Esophagus squamous epithelium (tissue), 5 donors: ENCODE data around the gene RNF213. TPM values are rescaled to one million over a fixed set of nuclear protein-coding genes. Genes with fewer than 3 reads are reported as not detected.

Experiments
- DNase-seq: peaks from one replicate; lab custom pipeline; 2025; lab: John Stamatoyannopoulos, UW
- H3K27ac ChIP-seq, 4 donors: fragments of 200-600 bp; sonication (generic); one replicate each; pipeline ENCODE4 v1.5.1; 2016 to 2019; ENCODE audit warnings: mild to moderate bottlenecking in 1 of 4
- H3K27me3 ChIP-seq, 4 donors: fragments of 200-600 bp; sonication (generic); 1 replicate in 3 of 4; 2 replicates in 1 of 4; pipeline versions ENCODE4 v1.5.1 to v1.6.0; 2017 to 2021; ENCODE audit warnings: antibody characterized with exemption in 1 of 4
- H3K36me3 ChIP-seq, 3 donors: fragments of 200-600 bp; sonication (generic); one replicate each; pipeline ENCODE4 v1.5.1; 2016 to 2019
- H3K4me1 ChIP-seq, 3 donors: fragments of 200-600 bp; sonication (generic); one replicate each; pipeline ENCODE4 v1.5.1; 2017 to 2019
- H3K4me3 ChIP-seq, 4 donors: fragments of 200-600 bp; sonication (generic); 1 replicate in 3 of 4; 2 replicates in 1 of 4; pipeline ENCODE4 v1.5.1; 2016 to 2019; ENCODE audit warnings: mild to moderate bottlenecking in 2 of 4, moderate library complexity in 1 of 4
- H3K9me3 ChIP-seq, 3 donors: fragments of 200-600 bp; sonication (generic); one replicate each; pipeline ENCODE4 v1.5.1; 2016 to 2019
- CTCF ChIP-seq, 6 experiments: fragments of 450-650 bp in 4 of 6; fragments of 200-600 bp in 2 of 6; sonication (generic) in 2 of 6; IDR thresholded peaks; one replicate each; pipeline ENCODE4 v1.5.1; 2016 to 2019; ENCODE audit warnings: antibody characterized with exemption in 6 of 6, mild to moderate bottlenecking in 4 of 6, moderate library complexity in 4 of 6
- POLR2A ChIP-seq, 4 donors: fragments of 450-650 bp; IDR thresholded peaks; one replicate each; pipeline ENCODE4 v1.6.1; 2017; ENCODE audit warnings: antibody characterized with exemption in 4 of 4, mild to moderate bottlenecking in 4 of 4, moderate library complexity in 3 of 4
- WGBS, 2 donors: methylation state at CpG; one replicate each; pipeline ENCODE4 v1.1.5; 2018; 5-methylcytosine and 5-hydroxymethylcytosine counted together
- intact Hi-C: fragments of 100-400 bp; cut with DNase I; formaldehyde crosslinking; loops from one replicate; pipeline ENCODE4 v1.15.0; 2022
- total RNA-seq, 4 donors: library from RNA; depleted of rRNA; stranded (reverse); fragments of >200 nt; gene quantifications; one replicate each; pipeline ENCODE4 v1.1.0, GENCODE V29; 2016
- donor health status: DM: yes; HTN: yes; CAD: no.

Gene RNF213
- total RNA-seq, 4 donors from 2014 or later = 56.1 to 67.9 (median 60.9) TPM

- whole genome bisulfite sequencing, 2 donors = 84 to 94% methylated on average over 2 to 7 of the region's 9 CpGs
- H3K4me1 ChIP-seq = no peaks in the 10 kb centered on the region
- no peaks in the 10 kb centered on the region for H3K9me3 ChIP-seq
- DNase-seq = no peak
- intact Hi-C loops = no loop called here
- H3K4me3 ChIP-seq = no peak overlapping the region
- H3K27ac ChIP-seq = no peak overlapping the region
- H3K36me3 ChIP-seq = peaks cover 22 to 88% (median 46%) of the 10 kb centered on the region in 3 donors
- H3K27me3 ChIP-seq = no peaks in the 10 kb centered on the region
- TF ChIP-seq POLR2A (IDR thresholded peaks at IDR 0.05) = no peak
- TF ChIP-seq CTCF (IDR thresholded peaks at IDR 0.05) = no peak
Measured at GRCh38 chr17:80287038-80287437, 26.4 kb downstream of the RNF213 start.

- no peak overlapping the region for H3K27ac ChIP-seq
Measured at GRCh38 chr17:80287806-80288567, 27.3 kb downstream of the RNF213 start.

GRCh38 chr17:80289616-80290015 is 29.0 kb downstream of the RNF213 start:
- Histone ChIP-seq H3K27me3 (no peaks in the 10 kb centered on the region), H3K27ac (no peak overlapping the region), H3K4me1 (no peaks in the 10 kb centered on the region), H3K36me3 (peaks cover 23 to 96% (median 67%) of the 10 kb centered on the region in 3 donors), H3K9me3 (no peaks in the 10 kb centered on the region), H3K4me3 (no peak overlapping the region)
- intact Hi-C loops = no loop called here
- WGBS, 2 donors = 60 to 74% methylated on average over 6 of the region's 6 CpGs
- TF ChIP-seq POLR2A (IDR thresholded peaks at IDR 0.05) = no peak
- no peak for DNase-seq

More at GRCh38 chr17:80287806-80288567, 27.3 kb downstream of the RNF213 start:
- peaks cover 22 to 96% (median 53%) of the 10 kb centered on the region in 3 donors for H3K36me3 ChIP-seq
- DNase-seq = no peak
- no peaks in the 10 kb centered on the region for H3K27me3 ChIP-seq
- no peaks in the 10 kb centered on the region for H3K9me3 ChIP-seq
- intact Hi-C loops = no loop called here
- WGBS, 2 donors = 59 to 70% methylated on average over 3 to 10 of the region's 22 CpGs
- no peak overlapping the region for H3K4me3 ChIP-seq
- TF ChIP-seq POLR2A (IDR thresholded peaks at IDR 0.05) = no peak
- no peak for TF ChIP-seq CTCF (IDR thresholded peaks at IDR 0.05)
- no peaks in the 10 kb centered on the region for H3K4me1 ChIP-seq

- no peak for TF ChIP-seq POLR2A (IDR thresholded peaks at IDR 0.05)
- TF ChIP-seq CTCF (IDR thresholded peaks at IDR 0.05) = no peak
- peaks cover 29 to 96% (median 72%) of the 10 kb centered on the region in 3 donors for H3K36me3 ChIP-seq
- no peak for DNase-seq
- intact Hi-C loops = no loop called here
- H3K4me3 ChIP-seq = no peak overlapping the region
- H3K4me1 ChIP-seq = no peaks in the 10 kb centered on the region
- 89 to 90% methylated on average over 18 to 25 of the region's 25 CpGs for WGBS, 2 donors
- H3K27ac ChIP-seq = no peak overlapping the region
- no peaks in the 10 kb centered on the region for H3K9me3 ChIP-seq
- no peaks in the 10 kb centered on the region for H3K27me3 ChIP-seq
Measured at GRCh38 chr17:80290156-80290555, 29.5 kb downstream of the RNF213 start.

- TF ChIP-seq CTCF (IDR thresholded peaks at IDR 0.05) (no peak), POLR2A (IDR thresholded peaks at IDR 0.05) (no peak)
- Histone ChIP-seq H3K27me3 (no peaks in the 10 kb centered on the region), H3K4me3 (no peak overlapping the region), H3K9me3 (no peaks in the 10 kb centered on the region), H3K4me1 (no peaks in the 10 kb centered on the region), H3K36me3 (peaks cover 33 to 100% (median 83%) of the 10 kb centered on the region in 3 donors), H3K27ac (no peak overlapping the region)
- 86 to 89% methylated on average over 6 of the region's 6 CpGs for WGBS, 2 donors
- no peak for DNase-seq
- intact Hi-C loops = no loop called here
Measured at GRCh38 chr17:80291260-80291659, 30.6 kb downstream of the RNF213 start.
